SH-SY5Y (cell line): ENCODE measurements around the gene EVC2.

ENCODE experiments used
- GATA2 ChIP-seq: IDR thresholded peaks from 2 replicates; pipeline ENCODE4 v1.6.1; 2011; ENCODE audit warnings: mild to moderate bottlenecking, low read depth, low read length
- GATA3 ChIP-seq: IDR thresholded peaks from 2 replicates; pipeline ENCODE4 v1.6.1; 2011; ENCODE audit warnings: low read depth, mild to moderate bottlenecking, low read length, moderate library complexity

Gene EVC2

GRCh38 chr4:5639556-5639955, 68.8 kb downstream of the EVC2 start:
- TF ChIP-seq GATA2 (no peak), GATA3 (no peak)

- TF ChIP-seq GATA3 (no peak), GATA2 (no peak)
These were observed 69.4 kb downstream of the EVC2 start for GRCh38 chr4:5638976-5639375.

GRCh38 chr4:5638316-5638715, 70.0 kb downstream of the EVC2 start:
- no peak for TF ChIP-seq GATA3
- no peak for TF ChIP-seq GATA2

DNA sequence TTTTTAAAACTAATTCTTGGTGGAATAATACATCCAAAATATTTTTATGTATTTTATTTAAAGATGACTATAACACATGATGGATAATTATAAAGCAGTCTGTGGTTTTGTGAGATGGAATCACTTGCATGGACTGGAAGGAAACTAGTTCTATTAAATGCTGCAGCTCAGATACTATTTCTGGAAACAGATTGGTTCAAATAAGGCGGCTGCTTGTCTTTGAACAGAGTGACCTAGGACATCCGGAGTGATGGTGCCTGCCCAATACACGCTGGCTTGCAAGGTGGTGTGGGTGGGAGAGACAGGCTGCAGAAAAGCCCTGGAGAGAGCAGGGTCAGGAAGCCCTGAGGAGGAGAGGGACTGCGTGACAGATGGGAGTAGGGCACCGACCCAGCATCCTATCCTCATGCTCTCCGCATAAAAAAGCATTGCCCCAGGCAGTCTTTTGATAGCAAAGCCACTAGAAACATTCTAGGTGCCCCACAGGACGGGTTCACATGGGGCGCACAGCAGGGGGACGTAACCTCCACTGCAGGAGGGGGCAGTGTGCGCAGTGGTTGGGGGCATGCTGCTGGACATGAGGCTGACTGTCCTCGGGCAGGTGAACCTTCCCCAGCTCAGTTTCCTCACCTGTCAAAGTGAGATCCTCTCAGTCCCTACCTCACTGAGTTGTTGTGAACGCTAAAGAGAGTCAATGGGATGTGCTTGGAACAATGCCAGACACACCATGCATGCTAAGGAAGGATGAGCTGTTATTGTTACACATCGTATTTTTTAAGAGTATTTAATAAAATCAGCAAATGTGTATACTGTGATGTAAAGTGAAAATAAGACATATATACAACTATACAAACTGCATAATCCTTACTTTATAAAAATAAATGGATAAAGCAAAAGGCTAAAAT, 71.3 kb downstream of the EVC2 start:
- TF ChIP-seq GATA2 (no peak), GATA3 (no peak)

GRCh38 chr4:5635826-5636195, 72.5 kb downstream of the EVC2 start:
- TF ChIP-seq GATA3 (no peak), GATA2 (no peak)

DNA sequence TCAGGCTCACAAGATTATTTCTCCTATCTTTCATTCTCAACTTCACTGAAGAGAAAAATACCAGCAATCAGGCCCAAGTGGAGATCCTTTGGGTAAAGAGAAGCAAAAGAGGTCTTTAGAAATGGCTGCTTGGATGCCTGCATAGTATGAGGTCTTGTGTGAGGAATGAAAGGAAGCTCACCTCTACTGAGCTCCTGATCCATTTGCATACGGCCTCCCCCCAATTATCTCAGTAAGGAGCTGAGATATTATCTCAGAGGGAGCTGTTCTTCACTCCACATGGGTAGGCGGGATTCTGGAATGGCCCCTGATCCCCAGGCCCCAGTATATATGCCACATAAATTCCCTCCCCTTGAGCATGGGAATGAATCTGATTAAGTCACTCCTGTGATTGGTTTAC, 75.8 kb downstream of the EVC2 start:
- TF ChIP-seq GATA2: no peak
- TF ChIP-seq GATA3: no peak

DNA sequence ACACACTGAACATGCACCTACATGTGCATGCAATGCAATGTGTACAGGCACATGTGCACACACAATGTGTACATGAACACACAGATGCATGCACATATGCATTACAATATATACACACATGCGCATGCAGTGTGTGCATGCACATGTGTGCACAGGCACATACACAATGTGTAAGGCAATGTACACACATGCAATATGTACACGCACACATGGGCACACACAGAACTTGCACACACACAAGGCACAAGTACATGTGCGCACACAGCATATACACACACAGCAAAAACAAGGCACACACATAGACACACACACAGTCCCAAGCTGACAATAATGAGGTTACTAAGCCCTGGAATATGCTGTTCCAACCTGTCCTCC, 76.3 kb downstream of the EVC2 start:
- no peak for TF ChIP-seq GATA3

DNA sequence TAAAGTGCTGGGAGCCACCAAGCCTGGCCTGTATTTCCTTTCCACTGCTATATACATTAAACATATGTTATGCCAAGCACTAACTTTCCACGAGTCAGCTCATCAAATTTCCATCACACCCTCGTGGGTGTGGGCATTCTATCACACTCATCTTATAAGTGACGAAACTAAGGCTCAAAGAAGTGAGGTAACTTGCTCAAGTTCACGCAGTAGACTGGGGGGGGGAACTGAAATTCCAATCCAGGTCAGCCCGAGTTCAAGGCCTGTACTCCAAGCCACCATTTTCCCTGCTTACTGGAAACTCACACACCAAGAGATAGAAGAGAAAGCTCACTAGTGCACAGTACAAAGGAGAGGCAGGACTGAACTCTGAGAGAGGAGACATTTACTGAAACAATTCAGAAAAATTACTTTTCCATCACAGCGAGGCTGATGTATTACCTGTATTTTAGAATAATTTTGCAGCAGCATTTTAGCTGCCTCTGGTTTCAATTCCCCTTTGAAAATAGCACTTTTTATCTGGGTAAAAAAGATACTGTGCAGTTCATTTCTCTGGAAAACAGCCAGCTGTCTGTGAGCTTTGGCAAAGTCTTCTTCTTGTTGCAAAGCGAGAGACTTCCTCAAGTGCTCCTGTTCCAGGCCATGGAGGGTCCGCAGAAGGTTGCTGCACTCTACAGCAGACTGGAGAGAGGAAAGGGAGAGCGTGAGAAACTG, 76.8 kb downstream of the EVC2 start:
- TF ChIP-seq GATA2 (no peak), GATA3 (no peak)

- TF ChIP-seq GATA2 (no peak), GATA3 (no peak)
These were observed 77.6 kb downstream of the EVC2 start for GRCh38 chr4:5630762-5631161.

GRCh38 chr4:5629542-5629941, 78.8 kb downstream of the EVC2 start:
- no peak for TF ChIP-seq GATA2
- no peak for TF ChIP-seq GATA3

- TF ChIP-seq GATA3 (no peak), GATA2 (no peak)
These were observed 81.4 kb downstream of the EVC2 start for GRCh38 chr4:5626913-5627312.

GRCh38 chr4:5622596-5622995, 85.8 kb downstream of the EVC2 start:
- TF ChIP-seq GATA2: no peak

GRCh38 chr4:5619913-5620625, 88.3 kb downstream of the EVC2 start:
- TF ChIP-seq GATA3 (no peak), GATA2 (no peak)

DNA sequence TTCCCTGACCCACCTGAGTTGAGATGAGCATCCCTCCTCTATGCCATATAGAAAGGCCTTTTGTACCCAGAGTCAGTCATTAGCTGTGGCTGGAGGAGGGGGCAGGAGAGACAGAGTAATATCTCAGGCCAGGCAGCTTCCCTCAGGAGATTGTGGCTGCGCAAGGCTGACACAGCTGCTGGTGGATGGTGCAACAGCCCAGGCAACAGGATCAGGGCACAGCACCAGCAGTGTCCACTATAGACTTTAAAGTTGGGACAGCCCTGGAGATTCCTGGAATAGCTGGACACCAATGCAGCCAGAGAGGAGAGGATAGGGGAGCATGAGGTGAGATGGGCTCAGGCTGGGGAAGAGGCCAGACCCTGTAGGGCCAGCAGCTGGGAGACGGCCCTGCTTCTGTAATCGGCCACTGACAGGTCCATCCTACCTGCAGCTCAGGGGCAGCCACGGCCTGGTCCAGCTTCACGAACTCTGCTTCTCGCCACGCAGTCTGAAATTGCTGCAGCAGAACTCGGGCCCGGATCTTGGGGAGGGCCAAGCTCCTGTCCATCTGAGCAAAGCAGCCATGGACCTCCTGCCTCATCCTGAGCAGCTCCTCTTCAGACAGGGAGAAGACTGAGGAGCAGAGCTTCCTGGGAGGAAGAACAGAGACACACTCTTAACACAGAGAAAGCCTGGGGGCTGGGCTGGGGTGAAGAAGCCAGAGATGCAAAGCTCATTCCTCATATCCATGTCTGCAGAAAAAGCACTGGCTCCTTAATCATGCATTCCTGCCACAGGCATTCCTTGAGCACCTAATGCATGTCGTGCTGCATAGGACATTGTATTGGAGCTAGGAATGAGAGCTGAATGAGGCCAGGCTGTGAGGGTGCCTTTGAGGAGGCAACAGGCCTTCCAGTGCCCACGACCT, 90.1 kb downstream of the EVC2 start:
- TF ChIP-seq GATA3 (no peak), GATA2 (no peak)
